Right forelimb (tissue), 1 donor: Measurements from ENCODE around the gene TMEM18.

Source experiments
- DNase-seq: peaks from one replicate; pipeline ENCODE4 v3.0.0-alpha.2; 2018

The TMEM18 gene

GRCh38 chr2:671787-672605, 5.2 kb downstream of the TMEM18 start:
- no peak for DNase-seq

GRCh38 chr2:671072-671471, 6.1 kb downstream of the TMEM18 start:
- DNase-seq: no peak

GRCh38 chr2:670637-671036, 6.6 kb downstream of the TMEM18 start:
- no peak for DNase-seq

GRCh38 chr2:669323-669722, 7.9 kb downstream of the TMEM18 start:
- DNase-seq: no peak

- no peak for DNase-seq
Observed at GRCh38 chr2:668000-668398, 9.2 kb downstream of the TMEM18 start.

GRCh38 chr2:667332-667999, 9.7 kb downstream of the TMEM18 start:
- DNase-seq: no peak

- DNase-seq: no peak
Observed at GRCh38 chr2:666441-666840, 10.8 kb downstream of the TMEM18 start.

- no peak for DNase-seq
Observed at GRCh38 chr2:665340-666073, 11.7 kb downstream of the TMEM18 start.

- no peak for DNase-seq
Observed at GRCh38 chr2:664063-664462, 13.1 kb downstream of the TMEM18 start.

- no peak for DNase-seq
Observed at GRCh38 chr2:663221-663620, 14.0 kb downstream of the TMEM18 start.

- no peak for DNase-seq
Observed at GRCh38 chr2:661360-661635, 15.9 kb downstream of the TMEM18 start.

- no peak for DNase-seq
Observed at GRCh38 chr2:660586-661359, 16.4 kb downstream of the TMEM18 start.

GRCh38 chr2:660029-660428, 17.2 kb downstream of the TMEM18 start:
- no peak for DNase-seq

GRCh38 chr2:658426-658825, 18.8 kb downstream of the TMEM18 start:
- DNase-seq: no peak

- DNase-seq: no peak
Observed at GRCh38 chr2:657766-658165, 19.4 kb downstream of the TMEM18 start.

- DNase-seq: no peak
Observed at GRCh38 chr2:656676-657075, 20.5 kb downstream of the TMEM18 start.

GRCh38 chr2:655626-656025, 21.6 kb downstream of the TMEM18 start:
- DNase-seq: no peak

- DNase-seq: no peak
Observed at GRCh38 chr2:654896-655295, 22.3 kb downstream of the TMEM18 start.

GRCh38 chr2:653645-654425, 23.4 kb downstream of the TMEM18 start:
- no peak for DNase-seq

GRCh38 chr2:652881-653480, 24.2 kb downstream of the TMEM18 start:
- no peak for DNase-seq

- DNase-seq: no peak
Observed at GRCh38 chr2:651951-652373, 25.2 kb downstream of the TMEM18 start.
